ENCODE measurements around the gene ARPC3. TPM values are rescaled to one million over a fixed set of nuclear protein-coding genes. Genes with fewer than 3 reads are reported as not detected.
A peak's percentile ranks its signal among the peaks of the same experiment; 100 is the strongest.
"Not testable (repeated sequence)": the region's sequence is repeated elsewhere in the genome, so short reads cannot be mapped to it uniquely, and the experiment has no call there.

The ARPC3 gene
- total RNA-seq, 1 donor from 2014 or later = 102 TPM

DNA sequence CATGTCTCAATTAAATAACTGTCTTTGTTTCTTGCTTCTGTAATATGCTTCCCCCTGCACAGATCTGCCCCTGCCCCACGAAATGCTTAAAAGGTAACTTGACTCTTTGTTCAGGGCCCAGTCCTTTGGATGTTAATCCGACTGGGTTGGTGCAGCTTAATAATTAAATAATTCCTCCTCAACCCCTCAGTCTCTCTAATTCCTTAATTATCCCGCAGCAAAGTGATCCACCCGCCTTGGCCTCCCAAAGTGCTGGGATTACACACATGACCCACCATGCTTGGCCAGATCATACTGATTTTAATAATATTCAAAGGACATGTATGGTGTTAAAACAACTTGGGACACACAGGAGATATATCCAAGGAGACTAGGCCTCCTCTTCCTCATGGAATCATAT is 28.4 kb downstream of the ARPC3 start:
- no peak for DNase-seq (ENCODE audit: low spot score)
- intact Hi-C loops (cut with DNase I) = no loop called here

DNA sequence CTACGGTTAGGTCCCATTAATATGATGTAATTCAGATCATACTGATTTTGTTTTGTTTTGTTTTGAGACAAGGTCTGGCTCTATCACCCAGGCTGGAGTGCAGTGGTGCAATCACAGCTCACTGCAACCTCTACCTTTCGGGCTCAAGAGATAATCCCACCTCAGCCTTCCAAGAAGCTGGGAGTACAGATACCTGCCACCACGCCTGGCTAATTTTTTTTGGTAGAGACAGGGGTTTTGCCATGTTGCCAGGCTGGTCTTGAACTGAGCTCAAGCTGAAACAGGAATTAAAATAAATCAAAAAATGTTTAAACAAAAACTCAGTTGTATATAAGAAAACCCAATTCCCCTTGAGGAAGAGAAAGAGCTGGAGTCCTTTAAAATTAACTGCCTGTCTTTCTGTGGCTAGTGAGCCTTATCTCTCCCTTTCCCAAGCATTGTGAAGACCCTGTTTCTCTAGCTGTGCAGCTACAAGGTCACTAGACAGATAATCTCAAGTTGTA is 28.9 kb downstream of the ARPC3 start:
- no peak for DNase-seq (ENCODE audit: low spot score)
- intact Hi-C loops (cut with DNase I) = no loop called here

DNA sequence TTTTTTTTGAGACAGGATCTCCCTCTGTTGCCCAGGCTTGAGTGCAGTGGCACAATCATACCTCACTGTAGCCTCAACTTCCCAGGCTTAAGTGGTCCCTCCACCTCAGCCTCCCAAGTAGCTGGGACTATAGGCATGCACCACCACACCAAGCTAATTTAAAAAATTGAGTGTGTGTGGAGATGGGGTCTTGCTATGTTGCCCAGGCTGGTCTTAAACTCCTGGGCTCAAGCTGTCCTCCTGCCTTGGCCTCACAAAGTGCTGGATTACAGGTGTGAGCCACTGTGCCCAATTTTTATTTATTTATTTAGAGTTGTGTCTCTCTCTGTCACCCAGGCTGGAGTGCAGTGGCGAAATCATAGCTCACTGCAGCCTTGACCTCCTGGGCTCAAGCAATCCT is 29.5 kb downstream of the ARPC3 start:
- intact Hi-C loops (cut with DNase I); DNase-seq (ENCODE audit: low spot score): not testable (repeated sequence)

DNA sequence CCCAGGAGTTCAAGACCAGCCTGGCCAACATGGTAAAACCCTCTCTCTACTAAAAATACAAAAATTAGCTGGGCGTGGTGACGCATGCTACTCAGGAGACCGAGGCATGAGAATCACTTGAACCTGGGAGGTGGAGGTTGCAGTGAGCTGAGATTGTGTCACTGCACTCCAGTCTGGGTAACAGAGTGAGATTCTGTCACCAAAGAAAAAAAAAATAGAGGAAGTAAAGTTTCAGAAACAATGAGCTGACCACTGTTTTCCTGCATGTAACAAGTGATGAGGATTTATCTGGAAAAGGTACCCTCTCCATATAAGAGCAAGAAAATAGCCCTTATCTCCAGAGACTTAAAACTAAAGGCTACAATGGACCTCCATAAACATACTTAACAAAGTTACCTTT is 33.0 kb downstream of the ARPC3 start:
- intact Hi-C loops (cut with DNase I); DNase-seq (ENCODE audit: low spot score): not testable (repeated sequence)

DNA sequence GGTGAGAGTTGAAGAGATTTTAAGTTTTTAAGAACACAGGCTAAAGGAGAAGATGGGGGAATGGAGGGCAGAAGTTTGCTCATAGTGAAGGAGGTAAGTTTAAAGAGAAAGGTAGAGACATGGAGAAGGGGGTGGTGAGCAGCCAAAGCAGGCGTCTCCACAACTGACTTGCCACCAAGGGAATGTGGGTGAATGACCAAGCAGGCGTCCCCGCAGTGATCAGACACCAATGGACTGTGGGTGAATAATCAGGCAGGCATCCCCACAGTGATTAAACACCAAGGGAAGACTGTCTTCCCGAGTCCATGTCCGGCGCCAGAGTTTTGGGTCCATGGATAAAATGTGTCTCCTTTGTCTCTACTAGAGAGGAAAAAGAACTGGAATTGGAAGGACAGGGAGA is 40.1 kb downstream of the ARPC3 start:
- intact Hi-C loops (cut with DNase I); DNase-seq (ENCODE audit: low spot score): not testable (repeated sequence)

DNA sequence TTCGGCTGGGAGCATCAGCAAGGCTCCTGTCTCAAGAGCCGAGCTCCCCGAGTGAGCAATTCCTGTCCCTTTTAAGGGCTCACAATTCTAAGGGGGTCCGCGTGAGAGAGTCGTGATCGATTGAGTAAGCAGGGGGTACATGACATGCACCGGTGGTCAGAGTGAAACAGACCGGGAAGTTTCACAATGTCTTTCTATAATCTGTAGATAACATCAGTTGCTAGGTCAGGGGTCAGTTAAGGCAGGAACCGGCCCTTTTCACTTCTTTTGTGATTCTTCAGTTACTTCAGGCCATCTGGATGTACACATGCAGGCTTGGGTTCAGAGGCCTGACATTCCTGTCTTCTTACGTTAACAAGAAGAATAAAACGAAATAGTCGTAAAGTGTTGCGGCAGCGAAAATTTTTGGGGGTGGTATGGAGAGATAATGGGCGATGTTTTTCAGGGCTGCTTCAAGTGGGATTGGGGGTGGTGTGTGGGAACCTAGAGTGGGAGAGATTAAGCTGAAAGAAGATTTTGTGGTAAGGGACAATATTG is 44.9 kb downstream of the ARPC3 start:
- DNase-seq (ENCODE audit: low spot score) = not testable (repeated sequence)
- intact Hi-C loops (cut with DNase I) = loop anchor here (10.0 kb wide), 1 partner anchor 300 kb away; no protein-coding TSS in a partner anchor

- peak; percentile 83 for DNase-seq (ENCODE audit: low spot score)
- intact Hi-C loops (cut with DNase I) = loop anchor here (10.0 kb wide), 1 partner anchor 299 kb away; no protein-coding TSS in a partner anchor
Observed at GRCh38 chr12:110403976-110404682, 46.0 kb downstream of the ARPC3 start.

DNA sequence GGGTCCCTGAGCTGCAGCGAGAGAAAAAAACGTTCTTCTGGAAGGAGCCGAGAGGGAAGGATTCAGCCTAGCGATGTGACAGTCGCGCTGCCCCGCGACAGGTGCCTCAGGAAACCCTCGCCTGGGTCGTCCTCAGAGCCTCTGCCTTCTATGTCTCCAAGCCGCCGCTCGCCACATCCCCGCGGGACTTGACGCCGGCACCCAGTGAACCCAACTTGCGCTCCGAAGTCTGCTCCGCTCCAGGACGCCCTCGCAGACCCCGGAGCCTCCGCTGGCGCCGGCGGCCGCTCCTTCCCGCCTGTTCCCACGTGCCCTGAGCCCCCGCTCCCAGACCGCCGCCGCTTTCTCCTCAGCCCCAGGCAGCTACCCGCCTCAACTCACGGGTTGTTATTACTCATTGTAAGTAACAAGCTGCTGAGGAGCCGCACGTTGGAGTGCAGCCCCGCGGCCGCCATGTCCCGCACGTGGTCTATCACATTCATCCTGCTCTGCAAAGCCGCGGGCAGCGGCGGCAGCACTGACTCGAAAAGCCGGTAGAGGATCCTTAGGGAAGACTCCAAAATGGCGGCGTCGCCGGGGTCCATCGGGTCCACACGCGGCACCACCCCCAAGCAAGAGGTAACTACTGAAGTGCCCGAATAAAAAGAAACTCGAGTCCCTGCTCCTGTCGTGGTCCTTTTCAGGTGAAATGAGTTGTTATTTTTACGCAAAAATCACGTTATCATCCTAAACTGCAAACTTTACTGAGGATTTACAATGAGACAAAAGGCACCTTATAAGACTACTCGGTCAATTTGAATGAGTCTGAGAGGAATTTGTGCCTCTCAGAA is 46.8 kb downstream of the ARPC3 start, which contains the start of gene ANAPC7:
Gene ANAPC7 (minus strand): TSS at position 563 of the 830 bp plus-strand sequence. CDS start 81 bp downstream, at position 482.
- intact Hi-C loops (cut with DNase I) = loop anchor here (10.0 kb wide), 1 partner anchor 299 kb away; no protein-coding TSS in a partner anchor
- peak; percentile 94 for DNase-seq (ENCODE audit: low spot score)

Other genes with a start within 250 kb of the ARPC3 start
- gene ATP2A2, start 169.1 kb downstream of the ARPC3 start, total RNA-seq = 918 TPM
- gene ANAPC7, start 46.6 kb downstream of the ARPC3 start, total RNA-seq = 35.3 TPM
- gene GPN3, start 17.9 kb upstream of the ARPC3 start, total RNA-seq = 27.1 TPM
- gene FAM216A, start 18.5 kb upstream of the ARPC3 start, total RNA-seq = 4.7 TPM
- gene VPS29, start 51.8 kb upstream of the ARPC3 start, total RNA-seq = 76.3 TPM
- 0.65 TPM for gene RAD9B, start 52.0 kb upstream of the ARPC3 start, total RNA-seq
- 55.0 TPM for gene PPTC7, start 133.0 kb upstream of the ARPC3 start, total RNA-seq
- 20.7 TPM for gene TCTN1, start 163.8 kb upstream of the ARPC3 start, total RNA-seq
- 3.5 TPM for gene HVCN1, start 238.8 kb upstream of the ARPC3 start, total RNA-seq

Measured in cardiac septum (tissue), 1 donor.